ENCODE data around the gene RBM47. TPM values are rescaled to one million over a fixed set of nuclear protein-coding genes. Genes with fewer than 3 reads are reported as not detected.

The RBM47 gene
- total RNA-seq, 1 donor from 2014 or later, result 0.12 TPM

DNA sequence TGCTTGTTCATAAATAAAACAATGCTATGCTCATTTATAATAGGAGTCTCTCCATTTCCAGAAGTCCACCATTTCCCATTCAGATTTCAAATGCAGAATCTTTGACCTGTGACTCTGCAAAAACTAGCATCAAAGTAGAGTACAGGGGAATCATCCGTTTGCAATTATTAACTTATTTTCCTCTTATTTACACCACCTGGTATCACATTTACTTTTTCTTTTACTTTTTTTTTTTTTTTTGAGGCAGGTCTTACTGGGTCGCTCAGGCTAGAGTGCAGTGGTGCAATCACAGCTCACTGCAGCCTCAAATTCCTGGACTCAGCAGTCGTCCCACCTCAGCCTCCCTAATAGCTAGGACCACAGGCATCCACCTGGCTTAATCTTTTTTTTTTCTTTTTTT lies 37.6 kb downstream of the RBM47 start:
- no peaks in the 10 kb centered on the region for H3K4me1 Mint-ChIP-seq (ENCODE audit: low read depth)
- H3K4me3 Mint-ChIP-seq (ENCODE audit: unreplicated experiment), result no peak overlapping the region
- no peak for DNase-seq (ENCODE audit: low spot score)
- H3K27ac Mint-ChIP-seq (ENCODE audit: unreplicated experiment), result no peak overlapping the region
- peaks cover 11% of the 10 kb centered on the region for H3K27me3 Mint-ChIP-seq (ENCODE audit: low read depth)
- H3K36me3 Mint-ChIP-seq (ENCODE audit: low read depth), result peaks cover 2% of the 10 kb centered on the region
- no peaks in the 10 kb centered on the region for H3K9me3 Mint-ChIP-seq (ENCODE audit: low read depth)
- TF ChIP-seq, protein P1, sequence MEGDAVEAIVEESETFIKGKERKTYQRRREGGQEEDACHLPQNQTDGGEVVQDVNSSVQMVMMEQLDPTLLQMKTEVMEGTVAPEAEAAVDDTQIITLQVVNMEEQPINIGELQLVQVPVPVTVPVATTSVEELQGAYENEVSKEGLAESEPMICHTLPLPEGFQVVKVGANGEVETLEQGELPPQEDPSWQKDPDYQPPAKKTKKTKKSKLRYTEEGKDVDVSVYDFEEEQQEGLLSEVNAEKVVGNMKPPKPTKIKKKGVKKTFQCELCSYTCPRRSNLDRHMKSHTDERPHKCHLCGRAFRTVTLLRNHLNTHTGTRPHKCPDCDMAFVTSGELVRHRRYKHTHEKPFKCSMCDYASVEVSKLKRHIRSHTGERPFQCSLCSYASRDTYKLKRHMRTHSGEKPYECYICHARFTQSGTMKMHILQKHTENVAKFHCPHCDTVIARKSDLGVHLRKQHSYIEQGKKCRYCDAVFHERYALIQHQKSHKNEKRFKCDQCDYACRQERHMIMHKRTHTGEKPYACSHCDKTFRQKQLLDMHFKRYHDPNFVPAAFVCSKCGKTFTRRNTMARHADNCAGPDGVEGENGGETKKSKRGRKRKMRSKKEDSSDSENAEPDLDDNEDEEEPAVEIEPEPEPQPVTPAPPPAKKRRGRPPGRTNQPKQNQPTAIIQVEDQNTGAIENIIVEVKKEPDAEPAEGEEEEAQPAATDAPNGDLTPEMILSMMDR (IDR thresholded peaks at IDR 0.05), result no peak

DNA sequence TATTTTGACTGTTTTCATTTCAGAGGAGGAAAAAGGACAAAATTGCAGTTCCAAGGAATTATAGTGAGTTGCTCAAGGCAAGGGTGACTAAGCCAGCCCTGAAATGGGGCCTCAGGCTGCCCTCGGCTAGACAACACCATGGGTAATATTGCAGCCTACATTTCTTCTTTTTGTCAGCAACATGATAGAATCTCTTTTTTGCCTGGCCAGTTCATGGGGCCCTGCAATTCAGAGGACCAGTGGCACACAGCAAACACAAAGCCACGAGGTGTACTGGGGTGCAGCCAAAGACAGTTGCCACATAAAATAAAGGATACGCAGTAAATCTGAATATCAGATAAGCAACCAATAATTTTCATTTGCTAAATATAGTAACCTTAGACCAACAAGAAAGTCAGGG lies 41.8 kb downstream of the RBM47 start:
- Mint-ChIP-seq H3K9me3 (ENCODE audit: low read depth) (no peaks in the 10 kb centered on the region), H3K27ac (ENCODE audit: unreplicated experiment) (no peak overlapping the region), H3K27me3 (ENCODE audit: low read depth) (peaks cover 6% of the 10 kb centered on the region), H3K4me3 (ENCODE audit: unreplicated experiment) (no peak overlapping the region), H3K36me3 (ENCODE audit: low read depth) (no peaks in the 10 kb centered on the region), H3K4me1 (ENCODE audit: low read depth) (no peaks in the 10 kb centered on the region)
- DNase-seq (ENCODE audit: low spot score), result no peak
- TF ChIP-seq, protein P1 (IDR thresholded peaks at IDR 0.05), result no peak

DNA sequence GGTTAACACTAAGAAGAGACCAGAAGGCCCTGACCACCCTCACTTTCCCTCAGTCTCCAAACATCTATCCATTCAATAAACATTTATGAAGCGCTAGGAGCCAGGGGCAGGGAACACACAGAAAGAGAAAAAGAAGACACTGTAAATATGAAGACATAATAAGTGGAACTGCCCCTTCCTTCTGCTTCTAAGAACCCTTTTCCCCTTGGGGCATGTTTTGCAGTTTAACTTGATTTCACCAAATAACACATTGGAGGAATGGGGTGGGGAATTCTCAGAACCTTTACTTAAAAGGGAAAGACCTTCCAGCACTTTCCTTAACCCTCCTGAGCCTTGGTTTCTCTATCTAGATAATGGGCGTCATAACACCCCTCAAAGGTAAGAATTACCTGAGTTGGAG lies 42.3 kb downstream of the RBM47 start:
- H3K27ac Mint-ChIP-seq (ENCODE audit: unreplicated experiment), result no peak overlapping the region
- peaks cover 6% of the 10 kb centered on the region for H3K27me3 Mint-ChIP-seq (ENCODE audit: low read depth)
- H3K9me3 Mint-ChIP-seq (ENCODE audit: low read depth), result no peaks in the 10 kb centered on the region
- TF ChIP-seq, protein P1 (IDR thresholded peaks at IDR 0.05), result no peak
- DNase-seq (ENCODE audit: low spot score), result no peak
- no peaks in the 10 kb centered on the region for H3K36me3 Mint-ChIP-seq (ENCODE audit: low read depth)
- H3K4me3 Mint-ChIP-seq (ENCODE audit: unreplicated experiment), result no peak overlapping the region
- no peaks in the 10 kb centered on the region for H3K4me1 Mint-ChIP-seq (ENCODE audit: low read depth)

DNA sequence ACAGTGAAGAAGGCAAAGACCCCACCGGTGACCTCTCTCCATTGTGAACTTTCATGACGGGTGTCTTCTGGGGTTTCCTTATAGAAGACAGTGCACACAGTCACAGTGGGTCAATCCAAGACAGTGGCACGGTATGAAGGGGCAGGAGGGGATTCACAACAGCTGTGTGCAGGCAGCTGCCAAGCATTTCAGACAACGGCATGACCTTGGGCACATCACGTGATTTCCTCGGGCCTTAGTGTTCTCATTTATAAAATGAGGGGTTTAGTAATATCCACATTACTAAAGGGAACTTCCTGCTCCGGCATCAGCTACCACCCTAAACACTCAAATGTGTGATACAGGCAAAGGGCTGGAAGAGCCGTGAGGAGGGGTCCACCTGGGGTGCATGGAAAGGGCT lies 42.9 kb downstream of the RBM47 start:
- H3K4me3 Mint-ChIP-seq (ENCODE audit: unreplicated experiment), result no peak overlapping the region
- H3K27ac Mint-ChIP-seq (ENCODE audit: unreplicated experiment), result no peak overlapping the region

DNA sequence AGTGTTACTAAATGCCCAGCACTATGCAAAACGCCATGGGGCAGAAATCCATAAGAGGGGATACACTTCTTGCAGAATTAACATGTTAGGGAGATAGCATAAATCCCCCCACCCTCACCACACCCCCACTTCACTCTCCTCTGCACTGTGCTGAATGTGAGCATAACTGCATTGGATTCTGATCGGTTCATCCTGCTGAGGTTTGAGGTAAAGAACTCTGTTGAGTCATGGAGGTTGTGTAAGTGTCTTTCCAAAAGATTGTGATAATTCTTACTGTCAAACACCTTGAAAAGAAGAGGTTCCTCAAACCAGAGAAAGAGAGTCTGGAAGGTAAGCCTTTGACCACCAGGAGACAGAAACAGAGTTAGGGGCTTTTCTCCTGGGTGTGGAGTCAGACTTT lies 43.6 kb downstream of the RBM47 start:
- H3K27me3 Mint-ChIP-seq (ENCODE audit: low read depth), result peaks cover 6% of the 10 kb centered on the region
- no peak for DNase-seq (ENCODE audit: low spot score)
- H3K27ac Mint-ChIP-seq (ENCODE audit: unreplicated experiment), result no peak overlapping the region
- no peaks in the 10 kb centered on the region for H3K36me3 Mint-ChIP-seq (ENCODE audit: low read depth)
- H3K9me3 Mint-ChIP-seq (ENCODE audit: low read depth), result no peaks in the 10 kb centered on the region
- TF ChIP-seq, protein P1 (IDR thresholded peaks at IDR 0.05), result no peak
- no peak overlapping the region for H3K4me3 Mint-ChIP-seq (ENCODE audit: unreplicated experiment)
- H3K4me1 Mint-ChIP-seq (ENCODE audit: low read depth), result no peaks in the 10 kb centered on the region

More for the DNA sequence above, 42.9 kb downstream of the RBM47 start:
- no peak for DNase-seq (ENCODE audit: low spot score)
- H3K36me3 Mint-ChIP-seq (ENCODE audit: low read depth), result no peaks in the 10 kb centered on the region
- H3K27me3 Mint-ChIP-seq (ENCODE audit: low read depth), result peaks cover 6% of the 10 kb centered on the region
- H3K4me1 Mint-ChIP-seq (ENCODE audit: low read depth), result no peaks in the 10 kb centered on the region
- H3K9me3 Mint-ChIP-seq (ENCODE audit: low read depth), result no peaks in the 10 kb centered on the region
- TF ChIP-seq, protein P1 (IDR thresholded peaks at IDR 0.05), result no peak

All from chondrocyte (in vitro differentiated cells).